ENCODE data around the gene DCTPP1. TPM values are rescaled to one million over a fixed set of nuclear protein-coding genes. Genes with fewer than 3 reads are reported as not detected.

Gene DCTPP1
- total and polyA plus RNA-seq, 2 of the 13 experiments (the other 11 are each of a cell fraction or from before 2014, with no cell fraction given) = 54.8 to 74.4 TPM

DNA sequence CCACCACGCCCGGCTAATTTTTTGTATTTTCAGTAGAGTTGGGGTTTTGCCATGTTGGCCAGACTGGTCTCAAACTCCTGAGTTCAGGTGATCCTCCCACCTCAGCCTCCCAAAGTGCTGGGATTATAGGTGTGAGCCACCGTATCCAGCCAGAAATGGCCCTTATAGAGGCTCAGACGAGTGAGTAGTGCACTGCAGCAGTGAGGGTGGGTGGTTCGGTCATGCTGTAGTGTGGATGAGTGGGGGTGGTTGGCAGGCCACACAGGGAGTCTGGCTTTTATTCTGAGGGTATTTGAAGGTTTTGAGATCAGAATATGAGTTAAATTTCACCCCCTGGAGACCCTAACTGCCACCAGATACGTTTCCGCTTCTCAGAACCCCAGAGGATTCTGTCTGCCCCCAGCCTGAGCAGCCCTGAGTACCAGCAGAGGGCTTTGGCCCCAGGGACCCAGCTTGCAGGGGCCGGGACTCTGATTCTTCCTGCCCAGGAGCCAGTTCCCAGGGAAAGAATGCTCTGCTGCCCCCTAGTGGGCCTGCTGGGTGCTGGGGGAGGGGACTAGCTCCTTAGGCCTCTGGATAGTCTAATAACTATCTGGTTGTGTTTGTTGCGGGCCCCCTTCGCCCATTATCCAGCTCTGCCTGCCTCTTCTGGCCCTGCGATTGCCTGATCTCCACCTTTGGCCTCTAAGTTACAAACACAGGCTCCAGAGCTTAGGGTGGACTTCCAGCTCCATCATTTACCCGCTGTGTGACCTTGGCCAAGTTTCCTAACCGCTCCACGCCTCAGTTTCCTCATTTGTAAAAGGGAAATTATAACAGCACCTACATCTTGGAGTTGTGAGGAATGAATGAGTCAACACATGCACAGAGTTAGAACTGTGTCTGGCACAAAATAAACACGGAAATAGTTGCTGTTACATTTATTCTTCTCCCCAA lies 20.4 kb downstream of the DCTPP1 start (continued):
- TF ChIP-seq, protein P1, sequence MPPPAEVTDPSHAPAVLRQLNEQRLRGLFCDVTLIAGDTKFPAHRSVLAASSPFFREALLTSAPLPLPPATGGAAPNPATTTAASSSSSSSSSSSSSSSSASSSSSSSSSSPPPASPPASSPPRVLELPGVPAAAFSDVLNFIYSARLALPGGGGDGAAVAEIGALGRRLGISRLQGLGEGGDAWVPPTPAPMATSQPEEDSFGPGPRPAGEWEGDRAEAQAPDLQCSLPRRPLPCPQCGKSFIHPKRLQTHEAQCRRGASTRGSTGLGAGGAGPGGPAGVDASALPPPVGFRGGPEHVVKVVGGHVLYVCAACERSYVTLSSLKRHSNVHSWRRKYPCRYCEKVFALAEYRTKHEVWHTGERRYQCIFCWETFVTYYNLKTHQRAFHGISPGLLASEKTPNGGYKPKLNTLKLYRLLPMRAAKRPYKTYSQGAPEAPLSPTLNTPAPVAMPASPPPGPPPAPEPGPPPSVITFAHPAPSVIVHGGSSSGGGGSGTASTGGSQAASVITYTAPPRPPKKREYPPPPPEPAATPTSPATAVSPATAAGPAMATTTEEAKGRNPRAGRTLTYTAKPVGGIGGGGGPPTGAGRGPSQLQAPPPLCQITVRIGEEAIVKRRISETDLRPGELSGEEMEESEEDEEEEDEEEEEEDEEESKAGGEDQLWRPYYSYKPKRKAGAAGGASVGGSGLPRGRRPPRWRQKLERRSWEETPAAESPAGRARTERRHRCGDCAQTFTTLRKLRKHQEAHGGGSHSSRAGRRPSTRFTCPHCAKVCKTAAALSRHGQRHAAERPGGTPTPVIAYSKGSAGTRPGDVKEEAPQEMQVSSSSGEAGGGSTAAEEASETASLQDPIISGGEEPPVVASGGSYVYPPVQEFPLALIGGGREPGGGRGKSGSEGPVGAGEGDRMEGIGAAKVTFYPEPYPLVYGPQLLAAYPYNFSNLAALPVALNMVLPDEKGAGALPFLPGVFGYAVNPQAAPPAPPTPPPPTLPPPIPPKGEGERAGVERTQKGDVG (CRISPR knock-in tag; IDR thresholded peaks at IDR 0.05; ENCODE audit: borderline replicate concordance) = 0 out of 2 replicates have a peak, but pooled peaks have one; percentile 28
- TF ChIP-seq POLR2A (IDR thresholded peaks at IDR 0.05; ENCODE audit: insufficient read depth in 1 of 2, low read depth in 2 of 2, low read length in 2 of 2) (no peak), GLMP (CRISPR knock-in tag; IDR thresholded peaks at IDR 0.05; ENCODE audit: borderline replicate concordance) (no peak), ZBTB38 (CRISPR knock-in tag; IDR thresholded peaks at IDR 0.05) (peak; percentile 50; the same call in 1 of the 2 replicates), FUBP1 (CRISPR knock-in tag; IDR thresholded peaks at IDR 0.05; ENCODE audit: borderline replicate concordance) (no peak), GTF2F1 (IDR thresholded peaks at IDR 0.05; ENCODE audit: low read length) (no peak), ZGPAT (CRISPR knock-in tag; IDR thresholded peaks at IDR 0.05) (peak; percentile 73; the same call in 1 of the 2 replicates), NBN (conservative IDR thresholded peaks at IDR 0.05) (no peak), THAP7 (CRISPR knock-in tag; IDR thresholded peaks at IDR 0.05) (no peak), ISX (CRISPR knock-in tag; conservative IDR thresholded peaks at IDR 0.05) (no peak), ESRRA (CRISPR knock-in tag; IDR thresholded peaks at IDR 0.05; ENCODE audit: low read depth) (no peak), ZNF616 (CRISPR knock-in tag; IDR thresholded peaks at IDR 0.05; ENCODE audit: low read depth) (no peak), GATAD2A (CRISPR knock-in tag; IDR thresholded peaks at IDR 0.05) (peak; percentile 66), SMAD3 (CRISPR knock-in tag; IDR thresholded peaks at IDR 0.05) (peak; percentile 84), JUNB (CRISPR knock-in tag; IDR thresholded peaks at IDR 0.05; ENCODE audit: borderline replicate concordance) (no peak), ZNF614 (CRISPR knock-in tag; IDR thresholded peaks at IDR 0.05; ENCODE audit: borderline replicate concordance) (peak; percentile 61; the same call in 1 of the 2 replicates), ATF6 (CRISPR knock-in tag; conservative IDR thresholded peaks at IDR 0.05) (no peak), HNRNPUL1 (IDR thresholded peaks at IDR 0.05; ENCODE audit: low read depth, low read length) (no peak)

Measured in HepG2 (cell line).